Kidney (tissue), 14 donors: ENCODE results near the gene PEX13. TPM values are rescaled to one million over a fixed set of nuclear protein-coding genes. Genes with fewer than 3 reads are reported as not detected.

Experiments used
- DNase-seq, 5 donors: peaks; one replicate each; pipeline ENCODE4 v3.0.0-alpha.2; 2013 to 2020
- FAIRE-seq: peaks from 2 replicates; lab custom pipeline; 2012; peaks lifted over from hg19 to GRCh38; lab: Jason Lieb, UNC
- H3K27ac ChIP-seq, 2 donors: one replicate each; pipeline ENCODE4 v1.7.0; 2013; ENCODE audit warnings: low read depth in 2 of 2, low read length in 2 of 2, inconsistent platforms in 1 of 2
- H3K27me3 ChIP-seq: one replicate; pipeline ENCODE4 v1.7.1; 2013; ENCODE audit warnings: low read length, inconsistent platforms; ENCODE audit not compliant: control insufficient read depth, insufficient read depth
- H3K36me3 ChIP-seq, 3 donors: one replicate each; pipeline versions ENCODE4 v1.7.0 to v1.7.1; 2013; ENCODE audit warnings: low read length in 3 of 3, control low read depth in 1 of 3, inconsistent platforms in 1 of 3; ENCODE audit not compliant: insufficient read depth in 3 of 3, control insufficient read depth in 2 of 3
- H3K4me1 ChIP-seq, 3 donors: one replicate each; pipeline versions ENCODE4 v1.7.0 to v1.7.1; 2013; ENCODE audit warnings: low read length in 3 of 3, inconsistent platforms in 1 of 3, low read depth in 1 of 3; ENCODE audit not compliant: control insufficient read depth in 2 of 3, insufficient read depth in 2 of 3
- H3K4me3 ChIP-seq, 3 donors: one replicate each; pipeline versions ENCODE4 v1.7.0 to v1.8.1; 2013; ENCODE audit warnings: low read length in 3 of 3, control low read depth in 1 of 3, inconsistent platforms in 1 of 3
- H3K9ac ChIP-seq, 3 donors: one replicate each; pipeline versions ENCODE4 v1.7.0 to v1.7.1; 2013; ENCODE audit warnings: low read length in 3 of 3, control low read depth in 1 of 3, inconsistent platforms in 1 of 3
- H3K9me3 ChIP-seq, 3 donors: one replicate each; pipeline versions ENCODE4 v1.7.0 to v1.7.1; 2013; ENCODE audit warnings: low read length in 3 of 3, control low read depth in 1 of 3, inconsistent platforms in 1 of 3; ENCODE audit not compliant: control insufficient read depth in 2 of 3, insufficient read depth in 1 of 3
- CTCF ChIP-seq: IDR thresholded peaks from 3 replicates; pipeline ENCODE4 v1.5.1; 2012; ENCODE audit warnings: mild to moderate bottlenecking, moderate library complexity, borderline replicate concordance; ENCODE audit not compliant: insufficient read depth; ENCODE audit errors: extremely low read depth
- intact Hi-C: fragments of 100-400 bp; cut with DNase I; formaldehyde crosslinking; loops from one replicate; pipeline ENCODE4 v1.11.1; 2022
- polyA plus RNA-seq: library from polyadenylated mRNA; stranded (reverse); fragments of 350-450 nt; fragmentation: Illumina TruSeq; extraction: RNeasy Lipid Tissue Mini Kit (QIAGEN cat#74804); gene quantifications from one replicate; pipeline ENCODE4 v1.2.3, GENCODE V29; 2014; ENCODE audit warnings: low read depth, low replicate concordance; ENCODE audit not compliant: insufficient read depth
- total RNA-seq: library from RNA; stranded (reverse); fragmentation: NEBNext Ultra II Directional; extraction: Animal tissue kit (Norgen Biotek cat#: 25700); gene quantifications from one replicate; pipeline ENCODE4 v1.2.1, GENCODE V29; 2021
- donor health status: control.
- donor health status: control.
- donor health status: control.
- donor health status: control.
- donor health status: control.
- donor health status: DM: yes; HTN: yes; CAD: no.
- donor health status: Normal renal cell carcinoma (clear cell type).

Gene PEX13
- total and polyA plus RNA-seq, 2 donors from 2014 or later: 12.7 to 22.5 TPM

- Histone ChIP-seq H3K27ac (no peak overlapping the region), H3K9me3 (no peaks in the 10 kb centered on the region), H3K36me3 (peaks cover 0 to 7% (median 2%) of the 10 kb centered on the region in 3 donors), H3K27me3 (no peaks in the 10 kb centered on the region), H3K9ac (no peak overlapping the region), H3K4me3 (no peak overlapping the region), H3K4me1 (no peaks in the 10 kb centered on the region)
- no peak for TF ChIP-seq CTCF
- FAIRE-seq (no peak), DNase-seq (peak in 1 of 5 donors; percentile 6)
- intact Hi-C loops: no loop called here
These were observed 38.0 kb downstream of the PEX13 start for GRCh38 chr2:61055557-61055956.

- no peak for FAIRE-seq
- Histone ChIP-seq H3K27ac (no peak overlapping the region), H3K36me3 (peaks cover 0 to 7% (median 2%) of the 10 kb centered on the region in 3 donors), H3K4me1 (no peaks in the 10 kb centered on the region), H3K9ac (no peak overlapping the region), H3K27me3 (no peaks in the 10 kb centered on the region), H3K4me3 (no peak overlapping the region), H3K9me3 (no peaks in the 10 kb centered on the region)
- intact Hi-C loops: no loop called here
- no peak for DNase-seq
- no peak for TF ChIP-seq CTCF
These were observed 40.0 kb downstream of the PEX13 start for GRCh38 chr2:61057562-61057961.

- no peak for TF ChIP-seq CTCF
- DNase-seq: no peak
These were observed 41.9 kb downstream of the PEX13 start for GRCh38 chr2:61059382-61059781.

More at GRCh38 chr2:61059382-61059781, 41.9 kb downstream of the PEX13 start:
- no peak for FAIRE-seq
- no peak overlapping the region for H3K4me3 ChIP-seq
- H3K9ac ChIP-seq: no peak overlapping the region
- H3K9me3 ChIP-seq: no peaks in the 10 kb centered on the region
- H3K27ac ChIP-seq: no peak overlapping the region
- H3K36me3 ChIP-seq: peaks cover 0 to 7% (median 2%) of the 10 kb centered on the region in 3 donors
- no peaks in the 10 kb centered on the region for H3K4me1 ChIP-seq
- no peaks in the 10 kb centered on the region for H3K27me3 ChIP-seq
- intact Hi-C loops: no loop called here
